Small intestine (tissue), 7 donors: ENCODE measurements around the gene NAV3. TPM values are rescaled to one million over a fixed set of nuclear protein-coding genes. Genes with fewer than 3 reads are reported as not detected.
A peak's percentile ranks its signal among the peaks of the same experiment; 100 is the strongest.

ENCODE experiments used
- DNase-seq, 2 donors: peaks; one replicate each; pipeline versions ENCODE4 v3.0.0 to v3.0.0-alpha.2; 2013
- FAIRE-seq: peaks from 2 replicates; lab custom pipeline; 2012; peaks lifted over from hg19 to GRCh38; lab: Jason Lieb, UNC
- H3K27ac ChIP-seq, 3 donors: one replicate each; pipeline ENCODE4 v1.5.1; 2013; ENCODE audit warnings: low read length in 2 of 3, mild to moderate bottlenecking in 2 of 3, control low read depth in 1 of 3, inconsistent platforms in 1 of 3, low read depth in 1 of 3, moderate library complexity in 1 of 3
- H3K27me3 ChIP-seq, 3 donors: one replicate each; pipeline ENCODE4 v1.6.1; 2013; ENCODE audit warnings: low read length in 3 of 3, inconsistent platforms in 1 of 3; ENCODE audit not compliant: control insufficient read depth in 3 of 3, insufficient read depth in 3 of 3
- H3K36me3 ChIP-seq, 3 donors: one replicate each; pipeline ENCODE4 v1.6.1; 2013; ENCODE audit warnings: low read length in 3 of 3, inconsistent platforms in 1 of 3, low read depth in 1 of 3, mild to moderate bottlenecking in 1 of 3, moderate library complexity in 1 of 3; ENCODE audit not compliant: control insufficient read depth in 3 of 3, insufficient read depth in 2 of 3
- H3K4me1 ChIP-seq, 3 donors: one replicate each; pipeline ENCODE4 v1.6.1; 2013; ENCODE audit warnings: low read length in 2 of 3, inconsistent platforms in 1 of 3, low read depth in 1 of 3, mild to moderate bottlenecking in 1 of 3, moderate library complexity in 1 of 3; ENCODE audit not compliant: control insufficient read depth in 3 of 3, insufficient read depth in 2 of 3
- H3K4me3 ChIP-seq, 3 donors: one replicate each; pipeline ENCODE4 v1.5.1; 2013; ENCODE audit warnings: low read length in 3 of 3, control low read depth in 1 of 3, inconsistent platforms in 1 of 3, low read depth in 1 of 3, mild to moderate bottlenecking in 1 of 3, moderate library complexity in 1 of 3
- H3K9me3 ChIP-seq, 2 donors: one replicate each; pipeline ENCODE4 v1.6.1; 2013; ENCODE audit warnings: low read depth in 1 of 2, low read length in 1 of 2; ENCODE audit not compliant: control insufficient read depth in 2 of 2, insufficient read depth in 1 of 2
- WGBS, 3 donors: extraction: QIAGEN DNeasy Blood & Tissue Kit; methylation state at CpG; one replicate each; pipeline ENCODE4 v1.1.7; 2013; 5-methylcytosine and 5-hydroxymethylcytosine counted together
- polyA plus RNA-seq, 4 donors: library from polyadenylated mRNA; stranded (reverse) in 3 of 4; unstranded in 1 of 4; fragments of 200-250 nt in 3 of 4; fragments of 120-200 nt in 1 of 4; gene quantifications; one replicate each; pipeline versions ENCODE4 v1.2.1 to v1.2.3, GENCODE V29; 2013
- donor health status: healthy with polysubstance abuse.
- donor health status: control.
- donor health status: control.
- donor health status: Bipolar disorder and iron deficiency.
- donor health status: healthy.

The NAV3 gene
- polyA plus RNA-seq, 4 donors: 0.36 to 1.9 TPM; not detected in 2

GRCh38 chr12:78157199-78157598 is 326.5 kb downstream of the NAV3 start:
- no peaks in the 10 kb centered on the region for H3K36me3 ChIP-seq
- no peaks in the 10 kb centered on the region for H3K4me1 ChIP-seq
- H3K9me3 ChIP-seq: no peaks in the 10 kb centered on the region
- WGBS, 3 donors: 90 to 94% (median 94%) methylated on average over 1 of the region's 1 CpG
- FAIRE-seq: no peak
- H3K4me3 ChIP-seq: no peak overlapping the region
- H3K27me3 ChIP-seq: no peaks in the 10 kb centered on the region
- no peak for DNase-seq
- no peak overlapping the region for H3K27ac ChIP-seq

- no peak for DNase-seq
- no peak for FAIRE-seq
- Histone ChIP-seq H3K4me3 (no peak overlapping the region), H3K9me3 (no peaks in the 10 kb centered on the region), H3K27me3 (no peaks in the 10 kb centered on the region), H3K27ac (no peak overlapping the region), H3K36me3 (no peaks in the 10 kb centered on the region), H3K4me1 (no peaks in the 10 kb centered on the region)
- WGBS, 3 donors: 77 to 84% (median 79%) methylated on average over 1 of the region's 1 CpG
Observed at GRCh38 chr12:78164154-78164553, 333.5 kb downstream of the NAV3 start.

- DNase-seq (no peak), FAIRE-seq (no peak)
- Histone ChIP-seq H3K27ac (no peak overlapping the region), H3K9me3 (no peaks in the 10 kb centered on the region), H3K36me3 (no peaks in the 10 kb centered on the region), H3K4me1 (no peaks in the 10 kb centered on the region), H3K27me3 (no peaks in the 10 kb centered on the region), H3K4me3 (no peak overlapping the region)
- 51 to 55% (median 54%) methylated on average over 3 of the region's 3 CpGs for WGBS, 3 donors
Observed at GRCh38 chr12:78167510-78167909, 336.8 kb downstream of the NAV3 start.

GRCh38 chr12:78171061-78171460 is 340.4 kb downstream of the NAV3 start:
- H3K4me1 ChIP-seq: no peaks in the 10 kb centered on the region
- DNase-seq: no peak
- no peak overlapping the region for H3K4me3 ChIP-seq
- H3K36me3 ChIP-seq: no peaks in the 10 kb centered on the region
- H3K27ac ChIP-seq: no peak overlapping the region
- 32 to 70% (median 60%) methylated on average over 1 of the region's 1 CpG for WGBS, 3 donors
- no peaks in the 10 kb centered on the region for H3K27me3 ChIP-seq
- no peak for FAIRE-seq
- H3K9me3 ChIP-seq: no peaks in the 10 kb centered on the region

GRCh38 chr12:78176643-78177042 is 345.9 kb downstream of the NAV3 start:
- H3K36me3 ChIP-seq: no peaks in the 10 kb centered on the region
- DNase-seq (no peak), FAIRE-seq (no peak)
- no peaks in the 10 kb centered on the region for H3K9me3 ChIP-seq
- H3K27ac ChIP-seq: no peak overlapping the region
- H3K27me3 ChIP-seq: no peaks in the 10 kb centered on the region
- WGBS, 3 donors: 90 to 93% (median 90%) methylated on average over 4 of the region's 4 CpGs
- H3K4me3 ChIP-seq: no peak overlapping the region
- H3K4me1 ChIP-seq: no peaks in the 10 kb centered on the region

GRCh38 chr12:78177298-78177697 is 346.6 kb downstream of the NAV3 start:
- H3K27ac ChIP-seq: no peak overlapping the region
- DNase-seq (no peak), FAIRE-seq (no peak)
- no peaks in the 10 kb centered on the region for H3K36me3 ChIP-seq
- H3K4me1 ChIP-seq: no peaks in the 10 kb centered on the region
- H3K4me3 ChIP-seq: no peak overlapping the region
- H3K27me3 ChIP-seq: no peaks in the 10 kb centered on the region
- 88 to 94% (median 90%) methylated on average over 3 of the region's 3 CpGs for WGBS, 3 donors
- no peaks in the 10 kb centered on the region for H3K9me3 ChIP-seq

GRCh38 chr12:78179346-78179745 is 348.7 kb downstream of the NAV3 start:
- no peak for FAIRE-seq

GRCh38 chr12:78181544-78182162 is 351.0 kb downstream of the NAV3 start:
- no peaks in the 10 kb centered on the region for H3K27me3 ChIP-seq
- H3K27ac ChIP-seq: no peak overlapping the region
- 21 to 35% (median 25%) methylated on average over 3 of the region's 3 CpGs for WGBS, 3 donors
- no peaks in the 10 kb centered on the region for H3K36me3 ChIP-seq
- no peak for FAIRE-seq
- H3K4me1 ChIP-seq: no peaks in the 10 kb centered on the region
- peak; percentile 14 to 35 for DNase-seq
- H3K4me3 ChIP-seq: no peak overlapping the region
- no peaks in the 10 kb centered on the region for H3K9me3 ChIP-seq

More at GRCh38 chr12:78179346-78179745, 348.7 kb downstream of the NAV3 start:
- WGBS, 3 donors: 70 to 74% (median 70%) methylated on average over 6 of the region's 6 CpGs
- DNase-seq: no peak
- H3K4me1 ChIP-seq: no peaks in the 10 kb centered on the region
- H3K4me3 ChIP-seq: no peak overlapping the region
- no peak overlapping the region for H3K27ac ChIP-seq
- no peaks in the 10 kb centered on the region for H3K36me3 ChIP-seq
- H3K9me3 ChIP-seq: no peaks in the 10 kb centered on the region
- H3K27me3 ChIP-seq: no peaks in the 10 kb centered on the region

- H3K4me3 ChIP-seq: no peak overlapping the region
- H3K27ac ChIP-seq: no peak overlapping the region
- H3K36me3 ChIP-seq: no peaks in the 10 kb centered on the region
- H3K9me3 ChIP-seq: no peaks in the 10 kb centered on the region
- H3K27me3 ChIP-seq: no peaks in the 10 kb centered on the region
- DNase-seq: no peak
- no peak for FAIRE-seq
- no peaks in the 10 kb centered on the region for H3K4me1 ChIP-seq
Observed at GRCh38 chr12:78183824-78184223, 353.1 kb downstream of the NAV3 start.
